Heart left ventricle (tissue), 16 donors: ENCODE results near the gene SH3BP2. TPM values are rescaled to one million over a fixed set of nuclear protein-coding genes. Genes with fewer than 3 reads are reported as not detected.

Experiments
- ATAC-seq, 4 donors: fragments of 200-7000 bp; cut with Tn5 transposase; one replicate each; pipeline ENCODE4 v1.9.1; 2020 to 2022; ENCODE audit warnings: moderate library complexity in 4 of 4, mild to moderate bottlenecking in 3 of 4, moderate number of reproducible peaks in 1 of 4
- DNase-seq, 5 donors: peaks; one replicate each; pipeline ENCODE4 v3.0.0-alpha.2; 2020
- H3K27ac ChIP-seq, 12 donors: fragments of 200-600 bp; sonication (generic) in 4 of 12; one replicate each; pipeline versions ENCODE4 v1.5.0 to v1.8.0; 2016 to 2022; ENCODE audit warnings: mild to moderate bottlenecking in 2 of 12
- H3K27me3 ChIP-seq, 9 donors: fragments of 200-600 bp; sonication (generic) in 2 of 9; one replicate each; pipeline versions ENCODE4 v1.5.1 to v1.8.0; 2016 to 2022; ENCODE audit warnings: mild to moderate bottlenecking in 3 of 9
- H3K36me3 ChIP-seq, 9 donors: fragments of 200-600 bp; sonication (generic) in 2 of 9; one replicate each; pipeline versions ENCODE4 v1.5.0 to v1.8.0; 2018 to 2022; ENCODE audit warnings: mild to moderate bottlenecking in 2 of 9
- H3K4me1 ChIP-seq, 12 donors: fragments of 200-600 bp; sonication (generic) in 4 of 12; one replicate each; pipeline versions ENCODE4 v1.5.0 to v1.8.0; 2016 to 2022; ENCODE audit warnings: mild to moderate bottlenecking in 3 of 12
- H3K4me3 ChIP-seq, 12 donors: fragments of 200-600 bp; sonication (generic) in 4 of 12; one replicate each; pipeline versions ENCODE4 v1.5.0 to v1.8.0; 2017 to 2022; ENCODE audit warnings: mild to moderate bottlenecking in 9 of 12, moderate library complexity in 4 of 12
- H3K9me3 ChIP-seq, 12 donors: fragments of 200-600 bp; sonication (generic) in 4 of 12; one replicate each; pipeline versions ENCODE4 v1.5.0 to v1.8.0; 2016 to 2022; ENCODE audit warnings: mild to moderate bottlenecking in 1 of 12
- POLR2A ChIP-seq, 2 donors: fragments of 450-650 bp; IDR thresholded peaks; one replicate each; pipeline ENCODE4 v1.6.1; 2017; ENCODE audit warnings: antibody characterized with exemption in 2 of 2, mild to moderate bottlenecking in 2 of 2, moderate library complexity in 2 of 2
- WGBS, 4 donors: extraction: QIAGEN DNeasy Blood & Tissue Kit in 2 of 4; methylation state at CpG; one replicate each; pipeline versions ENCODE4 v1.1.5 to v1.1.7; 2013 to 2018; 5-methylcytosine and 5-hydroxymethylcytosine counted together
- intact Hi-C, 10 donors: fragments of 100-400 bp; cut with DNase I; formaldehyde crosslinking; loops; one replicate each; pipeline versions ENCODE4 v1.11.1 to v1.14.2; 2022
- polyA plus RNA-seq, 2 donors: library from polyadenylated mRNA; stranded (reverse); fragments of 200-250 nt; gene quantifications; one replicate each; pipeline ENCODE4 v1.2.3, GENCODE V29; 2013
- total RNA-seq, 9 donors: library from RNA; depleted of rRNA in 2 of 9; stranded (reverse); fragments of >200 nt in 2 of 9; fragmentation: NEBNext Ultra II Directional in 3 of 9; extraction: Animal tissue kit (Norgen Biotek cat#: 25700) in 3 of 9; gene quantifications; one replicate each; pipeline versions ENCODE4 v1.1.0 to v1.2.4, GENCODE V29; 2016 to 2023
- TF ChIP-seq, protein P1 (sequence below), 12 donors: fragments of 200-600 bp; sonication (generic) in 4 of 12; IDR thresholded peaks; one replicate each; pipeline versions ENCODE4 v1.5.0 to v1.8.0; 2018 to 2022; ENCODE audit warnings: antibody characterized with exemption in 12 of 12, mild to moderate bottlenecking in 5 of 12
- donor health status: ischemic (EF 13 %, LVEDD 7.1; RV severe dilation, severe dysfunction).
- donor health status: healthy with polysubstance abuse.
- donor health status: DM: no; HTN: yes; CAD: no.
- donor health status: DM: no; HTN: no; CAD: no.
- donor health status: ischemic (EF 25% LVEDD 6.9; RV normal size, moderate dysfunction).
- donor health status: ischemic (EF 25% LVEDD 5.7; RV mildly dilated, moderate dysfunction).
- donor health status: healthy.
- donor health status: DM: yes; HTN: yes; CAD: no.
- donor health status: ischemic (EF 35%, LVEDD 5.7; RV mildly dilated, moderate dysfunction).
- donor health status: nonischemic (EF 11% LVEDD 7.7; RV severe dilation, severe dysfunction).
- donor health status: DM: yes; HTN: yes; CAD: no.
- donor health status: PGD.
- donor health status: ischemic (EF 29% LVEDD 5.4; RV normal size, mild dysfunction).
- donor health status: nonischemic (EF 23%, LVEDD 6.1; RV moderate dilation, normal function).

SH3BP2 gene
- total and polyA plus RNA-seq, 11 donors, result 10.4 to 70.2 (median 23.5) TPM

DNA sequence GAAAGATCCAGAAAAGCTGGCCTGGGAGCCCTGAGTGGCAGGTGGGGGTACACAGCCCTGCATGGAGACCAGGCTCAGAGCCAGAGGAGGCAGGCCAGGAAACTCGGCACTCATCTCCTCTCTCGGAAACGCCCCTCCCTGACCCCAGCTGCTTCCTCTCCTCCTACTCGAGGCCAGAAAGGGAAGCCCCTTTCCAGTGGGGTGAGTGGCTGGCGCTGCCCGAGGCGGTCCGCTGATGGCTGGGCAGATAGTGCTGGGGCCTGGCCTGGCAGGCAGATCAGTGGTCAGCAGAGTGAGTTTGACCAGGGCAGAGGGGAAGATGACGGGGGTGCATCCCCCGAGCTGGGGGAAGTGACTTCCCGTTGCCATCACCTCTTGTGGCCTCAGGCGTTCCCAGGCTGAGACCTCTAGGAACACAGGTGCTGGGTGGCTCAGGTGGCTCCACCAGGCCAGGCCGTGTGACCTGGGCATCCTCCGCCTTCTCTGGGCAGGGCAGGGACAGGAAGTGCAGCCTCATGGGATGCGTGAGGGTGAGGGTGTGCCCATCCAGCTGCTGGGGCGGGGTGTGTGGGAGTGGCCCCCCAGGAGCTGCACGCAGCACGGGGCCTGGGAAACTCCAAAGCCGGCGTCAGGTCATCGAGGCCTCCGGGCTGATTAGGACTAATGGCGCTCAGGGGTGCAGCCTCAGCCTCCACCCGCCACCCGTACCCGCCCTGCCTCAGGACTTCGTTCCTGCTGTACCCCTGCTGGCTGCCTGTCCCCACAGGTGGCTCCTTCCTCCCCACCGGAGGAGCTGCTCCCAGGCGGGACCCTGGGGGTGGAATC is 5.7 kb downstream of the SH3BP2 start:
- TF ChIP-seq, protein P1, sequence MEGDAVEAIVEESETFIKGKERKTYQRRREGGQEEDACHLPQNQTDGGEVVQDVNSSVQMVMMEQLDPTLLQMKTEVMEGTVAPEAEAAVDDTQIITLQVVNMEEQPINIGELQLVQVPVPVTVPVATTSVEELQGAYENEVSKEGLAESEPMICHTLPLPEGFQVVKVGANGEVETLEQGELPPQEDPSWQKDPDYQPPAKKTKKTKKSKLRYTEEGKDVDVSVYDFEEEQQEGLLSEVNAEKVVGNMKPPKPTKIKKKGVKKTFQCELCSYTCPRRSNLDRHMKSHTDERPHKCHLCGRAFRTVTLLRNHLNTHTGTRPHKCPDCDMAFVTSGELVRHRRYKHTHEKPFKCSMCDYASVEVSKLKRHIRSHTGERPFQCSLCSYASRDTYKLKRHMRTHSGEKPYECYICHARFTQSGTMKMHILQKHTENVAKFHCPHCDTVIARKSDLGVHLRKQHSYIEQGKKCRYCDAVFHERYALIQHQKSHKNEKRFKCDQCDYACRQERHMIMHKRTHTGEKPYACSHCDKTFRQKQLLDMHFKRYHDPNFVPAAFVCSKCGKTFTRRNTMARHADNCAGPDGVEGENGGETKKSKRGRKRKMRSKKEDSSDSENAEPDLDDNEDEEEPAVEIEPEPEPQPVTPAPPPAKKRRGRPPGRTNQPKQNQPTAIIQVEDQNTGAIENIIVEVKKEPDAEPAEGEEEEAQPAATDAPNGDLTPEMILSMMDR (IDR thresholded peaks at IDR 0.05), result no peak
- peak in 1 of 2 donors; percentile 8 for TF ChIP-seq POLR2A (IDR thresholded peaks at IDR 0.05)
- peak in 3 of 4 donors; percentile 4 to 41 (median 6) for ATAC-seq
- peaks cover 0 to 13% (median 0%) of the 10 kb centered on the region in 9 donors for H3K36me3 ChIP-seq
- H3K4me3 ChIP-seq, result peak overlapping the region in 9 of 12 donors; percentile 18 to 60 (median 32)
- H3K4me1 ChIP-seq, result peaks cover 65 to 98% (median 92%) of the 10 kb centered on the region in 12 donors
- no peaks in the 10 kb centered on the region for H3K9me3 ChIP-seq
- intact Hi-C loops, result loop anchor here in 2 of 10 donors (5.0 kb wide), 2 partner anchors 54 to 69 kb away; no protein-coding TSS in a partner anchor
- peak overlapping the region; percentile 11 to 96 (median 87) for H3K27ac ChIP-seq
- 44 to 52% (median 47%) methylated on average over 23 to 29 of the region's 29 CpGs for WGBS, 4 donors
- peak; percentile 79 to 87 (median 83) for DNase-seq
- H3K27me3 ChIP-seq, result no peaks in the 10 kb centered on the region

DNA sequence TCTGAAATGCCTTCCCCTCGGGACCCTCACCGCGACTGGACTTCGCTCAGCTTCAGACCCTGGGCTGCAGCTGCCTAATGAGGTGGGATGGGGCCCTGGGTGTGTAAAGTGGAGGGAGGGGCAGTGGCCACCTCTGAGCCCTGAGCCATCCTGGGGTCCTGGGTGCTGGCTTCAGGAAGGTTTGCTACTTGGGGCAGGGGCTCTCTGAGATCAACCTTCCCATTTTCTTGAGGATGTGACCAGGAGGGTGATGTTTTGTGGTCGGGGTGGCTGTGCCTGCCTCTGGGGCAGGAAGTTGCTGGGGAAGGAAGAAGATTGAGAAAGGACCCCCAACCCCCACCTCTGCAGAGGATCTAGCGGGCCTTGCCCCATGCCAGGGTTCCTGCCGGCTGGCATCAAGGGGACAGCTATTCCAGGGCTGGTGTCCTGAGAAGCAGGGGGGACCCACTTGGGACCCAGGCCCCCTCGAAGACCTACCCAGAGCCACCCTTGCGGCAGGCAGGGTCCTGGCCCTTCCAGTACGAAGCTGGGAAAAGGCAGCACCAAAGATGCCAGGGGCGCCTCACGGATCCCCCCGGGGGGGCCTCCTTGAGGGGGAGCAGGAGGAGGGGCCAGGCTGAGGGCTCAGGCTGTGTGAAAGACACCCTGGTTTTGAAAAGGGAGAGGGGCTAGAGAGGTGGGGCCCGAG is 6.5 kb downstream of the SH3BP2 start:
- Histone ChIP-seq H3K4me3 (peak overlapping the region in 9 of 12 donors; percentile 19 to 60 (median 32)), H3K27ac (peak overlapping the region; percentile 11 to 96 (median 88)), H3K4me1 (peaks cover 58 to 98% (median 92%) of the 10 kb centered on the region in 12 donors), H3K9me3 (no peaks in the 10 kb centered on the region), H3K36me3 (peaks cover 0 to 13% (median 0%) of the 10 kb centered on the region in 9 donors), H3K27me3 (no peaks in the 10 kb centered on the region)
- intact Hi-C loops, result loop anchor here in 2 of 10 donors (5.0 kb wide), 2 partner anchors 53 to 68 kb away; no protein-coding TSS in a partner anchor
- peak; percentile 37 to 66 (median 55) for DNase-seq
- no peak for TF ChIP-seq POLR2A (IDR thresholded peaks at IDR 0.05)
- TF ChIP-seq, protein P1 (IDR thresholded peaks at IDR 0.05), result no peak
- WGBS, 4 donors, result 73 to 79% (median 76%) methylated on average over 8 to 14 of the region's 14 CpGs
- ATAC-seq, result no peak

DNA sequence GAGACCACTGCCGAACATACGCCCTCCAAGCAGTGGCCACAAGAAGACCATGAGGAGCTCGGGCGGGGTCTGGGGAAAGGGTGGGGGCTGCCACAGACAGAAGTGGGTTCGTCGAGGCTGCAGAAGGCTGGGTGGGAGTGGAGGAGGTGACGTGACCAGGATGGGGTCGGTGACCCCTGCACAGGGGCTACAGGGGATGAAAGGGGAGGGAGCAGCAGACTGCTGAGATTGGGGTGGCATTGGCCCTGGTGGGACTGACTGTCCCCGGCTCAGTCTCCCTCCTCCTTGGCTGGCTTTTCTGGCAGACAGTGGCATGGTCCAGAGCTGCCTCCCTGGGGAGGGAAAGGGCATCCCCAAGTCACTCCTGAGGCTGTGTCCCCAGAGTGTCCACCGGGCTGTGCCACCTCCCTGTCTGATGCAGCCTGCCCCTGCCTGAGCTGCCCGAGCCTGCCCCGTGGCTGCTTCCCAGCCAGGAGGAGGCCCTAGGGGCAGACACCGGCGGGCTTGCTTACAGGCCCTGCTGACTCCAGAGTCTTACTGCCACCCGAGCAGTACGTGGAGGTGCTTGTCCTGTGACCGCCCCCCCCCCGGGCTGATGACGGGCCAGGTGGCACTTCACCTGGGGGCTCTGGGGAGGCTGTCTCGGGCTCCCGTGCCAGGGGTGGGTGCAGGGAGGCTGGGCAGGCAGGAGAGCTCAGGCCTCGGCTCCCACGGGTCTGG is 7.2 kb downstream of the SH3BP2 start:
- H3K9me3 ChIP-seq, result no peaks in the 10 kb centered on the region
- peaks cover 0 to 13% (median 0%) of the 10 kb centered on the region in 9 donors for H3K36me3 ChIP-seq
- H3K27me3 ChIP-seq, result no peaks in the 10 kb centered on the region
- TF ChIP-seq, protein P1 (IDR thresholded peaks at IDR 0.05), result peak in 2 of 12 donors; percentile 9 to 16
- TF ChIP-seq POLR2A (IDR thresholded peaks at IDR 0.05), result no peak
- 49 to 63% (median 57%) methylated on average over 15 to 23 of the region's 23 CpGs for WGBS, 4 donors
- intact Hi-C loops, result loop anchor here in 3 of 10 donors (5.0 kb wide), 3 partner anchors 42 to 67 kb away; partner anchors contain the start of gene ADD1 (in 1 of the 3)
- peak overlapping the region; percentile 76 to 96 (median 88) for H3K27ac ChIP-seq
- ATAC-seq, result peak in 3 of 4 donors; percentile 26 to 51 (median 29)
- peak overlapping the region in 9 of 12 donors; percentile 12 to 60 (median 33) for H3K4me3 ChIP-seq
- peak; percentile 32 to 80 (median 66) for DNase-seq
- H3K4me1 ChIP-seq, result peaks cover 55 to 98% (median 92%) of the 10 kb centered on the region in 12 donors
